Activated CD4-positive, alpha-beta T cell treated with anti-CD3 and anti-CD28 coated beads for 48 hours (primary cell): Measurements from ENCODE around the gene STX12.
"Not testable (repeated sequence)": the region's sequence is repeated elsewhere in the genome, so short reads cannot be mapped to it uniquely, and the experiment has no call there.

Experiments used
- DNase-seq: peaks from one replicate; pipeline ENCODE4 v3.0.0-alpha.2; 2020

STX12 gene

GRCh38 chr1:27776276-27776675 is 3.3 kb downstream of the STX12 start:
- DNase-seq: not testable (repeated sequence)

- DNase-seq: no peak
Measured at GRCh38 chr1:27778056-27778455, 5.0 kb downstream of the STX12 start.

GRCh38 chr1:27779122-27779521 is 6.1 kb downstream of the STX12 start:
- no peak for DNase-seq

DNA sequence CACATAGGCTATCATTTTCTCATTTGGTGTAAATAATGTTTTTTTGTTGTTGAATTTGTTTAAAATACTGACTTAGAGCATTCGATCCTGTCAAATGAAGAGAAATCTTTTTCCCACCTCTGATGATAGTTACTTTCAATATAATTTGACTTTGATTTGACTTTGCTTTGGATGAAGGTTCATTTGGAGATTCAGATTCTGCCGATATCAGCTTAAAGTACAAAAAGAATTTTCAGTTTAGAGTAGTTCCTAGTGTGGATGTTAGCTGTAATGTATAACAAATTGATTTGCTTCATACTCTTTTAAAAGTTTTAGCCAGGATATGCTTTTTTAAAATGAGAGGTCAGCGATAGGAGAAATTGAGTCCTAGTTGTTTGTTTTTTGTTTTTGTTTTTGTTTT is 9.9 kb downstream of the STX12 start:
- no peak for DNase-seq

DNA sequence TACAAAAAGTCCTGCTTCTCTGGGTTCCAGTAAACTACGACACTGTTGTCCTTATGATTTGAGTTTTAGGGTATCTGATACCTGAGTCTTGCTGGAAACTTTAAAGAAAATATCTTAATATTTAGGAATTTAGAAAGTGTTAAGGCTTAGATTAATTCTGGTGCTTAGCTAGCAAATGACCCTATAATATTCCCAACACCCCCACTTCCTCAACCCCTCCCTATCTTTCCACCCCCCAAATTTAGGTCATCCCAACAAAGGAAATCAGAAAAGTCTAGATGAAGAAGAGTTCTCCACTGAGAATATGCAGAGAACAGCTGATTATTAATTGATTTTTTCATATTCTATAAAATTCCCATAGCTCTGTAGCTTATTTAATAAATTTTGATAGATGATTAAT is 11.7 kb downstream of the STX12 start:
- DNase-seq: no peak

- DNase-seq: no peak
Measured at GRCh38 chr1:27785781-27786455, 12.9 kb downstream of the STX12 start.

DNA sequence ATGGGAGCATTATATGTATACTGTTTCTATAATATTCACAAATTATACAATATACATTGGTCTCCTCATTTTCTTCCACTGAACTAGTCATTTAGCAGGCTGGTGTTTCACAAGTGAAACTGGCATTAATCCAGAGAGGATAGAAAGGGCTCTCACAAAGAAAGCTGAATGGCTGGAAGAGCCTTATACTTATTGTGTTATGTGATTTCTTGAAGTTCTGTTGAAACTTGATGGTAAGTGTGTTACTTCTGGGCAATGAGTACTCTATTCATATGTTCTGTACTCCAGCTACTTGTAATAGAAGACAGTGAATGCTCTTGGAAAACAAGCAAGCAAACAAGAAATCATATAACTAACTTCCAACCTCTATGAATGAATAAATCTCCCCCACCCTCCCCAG is 14.9 kb downstream of the STX12 start:
- DNase-seq: no peak

DNA sequence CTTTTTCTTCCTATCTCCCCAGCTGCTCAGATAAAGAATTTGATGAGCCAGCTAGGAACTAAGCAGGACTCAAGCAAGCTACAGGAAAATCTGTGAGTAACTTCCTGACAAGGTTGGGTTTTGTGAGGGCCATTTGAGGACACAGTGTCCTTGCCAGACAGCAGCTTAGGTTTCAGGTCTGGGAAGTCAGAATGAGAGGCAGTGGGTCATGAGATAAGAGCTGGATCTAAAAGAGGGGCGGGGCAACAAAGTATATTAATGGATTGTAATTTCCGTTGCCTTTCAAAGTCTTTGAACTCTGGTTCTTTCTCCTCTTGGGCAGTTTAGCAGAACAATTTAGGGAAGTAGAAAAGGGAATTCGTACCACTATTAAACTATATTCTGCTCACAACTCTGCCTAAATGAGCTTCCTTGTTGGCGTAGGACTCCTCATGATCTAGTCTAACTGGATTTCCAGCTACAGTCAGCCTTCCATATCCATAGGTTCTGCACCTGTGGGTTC is 16.6 kb downstream of the STX12 start:
- DNase-seq: no peak

- DNase-seq: not testable (repeated sequence)
Measured at GRCh38 chr1:27790270-27790669, 17.3 kb downstream of the STX12 start.

DNA sequence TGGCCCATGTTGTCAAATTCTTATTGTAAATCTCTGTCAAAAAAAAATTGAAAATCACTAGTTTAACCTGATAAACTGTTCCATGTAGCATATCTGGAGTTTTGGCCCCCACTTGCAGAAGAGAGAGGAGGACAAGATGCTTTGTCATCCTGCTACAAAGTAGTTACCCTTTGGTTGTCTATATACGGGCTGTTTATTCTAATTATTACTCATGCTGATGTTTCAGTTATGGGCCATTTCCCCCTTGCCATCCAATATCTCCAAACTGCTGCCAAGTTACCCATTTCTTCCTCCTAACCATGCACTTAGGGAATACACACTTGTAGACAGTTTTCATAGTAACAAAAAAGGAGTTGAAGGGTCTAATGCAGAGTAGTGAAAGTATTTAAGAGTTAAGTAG is 22.6 kb downstream of the STX12 start:
- DNase-seq: no peak

- peak; percentile 17 for DNase-seq
Measured at GRCh38 chr1:27804791-27805190, 31.8 kb downstream of the STX12 start.

DNA sequence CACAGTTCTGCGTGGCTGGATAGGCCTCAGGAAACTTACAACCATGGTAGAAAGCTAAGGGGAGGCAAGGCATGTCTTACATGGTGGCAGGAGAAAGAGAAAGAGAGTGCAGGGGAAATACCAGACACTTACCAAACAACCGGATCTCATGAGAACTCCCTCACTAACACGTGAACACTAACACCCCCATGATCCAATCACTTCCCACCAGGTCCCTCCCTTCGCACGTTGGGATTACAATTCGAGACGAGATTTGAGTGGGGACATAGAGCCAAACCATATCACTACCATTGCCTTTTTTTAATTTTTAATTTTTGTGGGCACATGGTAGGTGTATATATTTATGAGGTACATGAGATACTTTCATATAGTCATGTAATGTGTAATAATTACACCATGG is 33.7 kb downstream of the STX12 start:
- DNase-seq: no peak

GRCh38 chr1:27807385-27807784 is 34.4 kb downstream of the STX12 start:
- no peak for DNase-seq

DNA sequence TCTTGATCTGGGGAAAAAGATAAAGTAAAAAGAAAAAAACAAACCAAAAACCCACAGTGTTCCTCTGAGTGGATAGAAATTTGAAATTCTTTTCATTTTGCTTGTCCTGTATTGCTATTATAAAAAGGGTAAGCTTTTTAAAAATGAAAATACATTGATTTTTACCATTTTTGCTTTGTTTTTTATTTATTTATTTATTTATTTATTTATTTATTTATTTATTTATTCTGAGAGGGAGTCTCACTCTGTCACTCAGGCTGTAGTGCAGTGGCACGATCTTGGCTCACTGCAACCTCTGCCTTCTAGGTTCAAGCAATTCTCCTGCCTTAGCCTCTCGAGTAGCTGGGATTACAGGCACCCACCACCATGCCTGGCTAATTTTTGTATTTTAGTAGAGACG is 35.1 kb downstream of the STX12 start:
- not testable (repeated sequence) for DNase-seq

DNA sequence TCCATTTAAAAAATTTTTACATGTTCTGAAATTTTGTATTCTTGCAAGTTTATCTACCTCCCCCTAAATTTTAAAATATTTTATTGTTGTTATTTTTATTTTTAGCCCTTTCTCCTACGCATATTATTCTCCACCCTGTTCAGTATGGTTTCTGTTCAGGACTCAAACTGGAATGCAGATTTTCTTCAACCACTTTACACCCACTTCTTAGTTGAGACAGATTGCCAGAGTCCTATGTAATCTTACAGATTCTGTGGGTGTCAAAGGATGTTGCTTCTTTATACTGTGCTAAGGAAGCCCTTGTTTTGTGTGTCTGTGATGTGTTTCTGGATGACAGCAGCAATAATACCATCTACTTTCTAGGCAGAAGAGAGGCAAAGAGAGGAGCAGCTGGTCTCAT is 36.9 kb downstream of the STX12 start:
- no peak for DNase-seq

DNA sequence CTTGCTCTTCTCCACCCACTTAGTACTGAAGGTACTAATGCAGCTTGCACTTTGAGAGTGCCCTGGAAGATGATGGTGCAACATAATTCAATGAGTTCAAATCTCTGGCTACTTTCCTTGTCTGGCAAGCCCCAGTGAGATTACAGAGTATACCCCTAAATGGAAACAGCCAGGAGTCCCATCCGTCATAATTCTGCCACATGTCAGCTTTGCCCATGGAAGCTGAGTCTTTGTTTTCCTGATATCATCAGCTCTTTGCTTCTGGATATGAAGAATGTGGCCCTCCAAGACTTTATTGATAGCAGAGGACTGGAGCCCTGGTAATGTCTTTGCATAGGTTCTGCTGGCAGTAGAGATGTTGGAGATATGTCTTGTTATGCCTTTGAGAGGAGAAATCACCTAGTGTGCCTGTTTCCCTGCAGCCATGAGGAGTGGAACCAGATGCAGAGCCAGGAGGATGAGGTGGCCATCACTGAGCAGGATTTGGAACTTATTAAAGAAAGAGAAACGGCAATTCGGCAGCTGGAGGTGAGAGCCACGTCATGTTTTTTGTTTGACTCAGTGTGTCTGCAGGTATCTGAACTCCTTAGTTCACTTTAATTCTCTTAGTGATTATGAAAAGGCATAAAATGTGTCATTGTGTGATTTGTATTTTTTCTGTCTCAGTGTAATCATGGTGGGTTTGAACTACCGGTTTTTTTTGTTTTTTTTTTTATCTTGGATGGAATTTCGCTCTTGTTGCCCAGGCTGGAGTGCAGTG is 38.9 kb downstream of the STX12 start:
- DNase-seq: no peak

GRCh38 chr1:27816921-27817630 is 44.1 kb downstream of the STX12 start:
- DNase-seq: no peak

GRCh38 chr1:27821761-27822315 is 48.8 kb downstream of the STX12 start:
- no peak for DNase-seq

DNA sequence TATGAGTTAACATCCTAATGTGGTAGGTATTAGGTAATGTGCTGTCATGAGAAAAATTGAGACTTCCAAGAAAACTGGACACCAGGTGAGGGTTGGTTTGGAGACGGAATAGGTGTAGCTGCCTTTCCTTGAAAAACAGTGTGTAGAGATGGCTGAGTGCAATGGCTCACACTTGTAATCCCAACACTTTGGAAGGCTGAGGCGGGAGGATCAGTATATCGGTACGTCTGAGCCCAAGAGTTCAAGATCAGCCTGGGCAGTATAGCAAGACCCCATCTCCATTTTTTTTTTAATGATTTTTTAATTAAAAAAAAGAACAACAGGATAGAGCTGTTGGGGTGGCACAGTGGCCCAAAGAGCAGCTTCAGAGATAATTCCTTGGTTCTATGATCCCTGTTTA is 50.8 kb downstream of the STX12 start:
- DNase-seq: no peak

GRCh38 chr1:27824411-27824810 is 51.4 kb downstream of the STX12 start:
- no peak for DNase-seq

GRCh38 chr1:27829339-27829960 is 56.4 kb downstream of the STX12 start:
- not testable (repeated sequence) for DNase-seq

DNA sequence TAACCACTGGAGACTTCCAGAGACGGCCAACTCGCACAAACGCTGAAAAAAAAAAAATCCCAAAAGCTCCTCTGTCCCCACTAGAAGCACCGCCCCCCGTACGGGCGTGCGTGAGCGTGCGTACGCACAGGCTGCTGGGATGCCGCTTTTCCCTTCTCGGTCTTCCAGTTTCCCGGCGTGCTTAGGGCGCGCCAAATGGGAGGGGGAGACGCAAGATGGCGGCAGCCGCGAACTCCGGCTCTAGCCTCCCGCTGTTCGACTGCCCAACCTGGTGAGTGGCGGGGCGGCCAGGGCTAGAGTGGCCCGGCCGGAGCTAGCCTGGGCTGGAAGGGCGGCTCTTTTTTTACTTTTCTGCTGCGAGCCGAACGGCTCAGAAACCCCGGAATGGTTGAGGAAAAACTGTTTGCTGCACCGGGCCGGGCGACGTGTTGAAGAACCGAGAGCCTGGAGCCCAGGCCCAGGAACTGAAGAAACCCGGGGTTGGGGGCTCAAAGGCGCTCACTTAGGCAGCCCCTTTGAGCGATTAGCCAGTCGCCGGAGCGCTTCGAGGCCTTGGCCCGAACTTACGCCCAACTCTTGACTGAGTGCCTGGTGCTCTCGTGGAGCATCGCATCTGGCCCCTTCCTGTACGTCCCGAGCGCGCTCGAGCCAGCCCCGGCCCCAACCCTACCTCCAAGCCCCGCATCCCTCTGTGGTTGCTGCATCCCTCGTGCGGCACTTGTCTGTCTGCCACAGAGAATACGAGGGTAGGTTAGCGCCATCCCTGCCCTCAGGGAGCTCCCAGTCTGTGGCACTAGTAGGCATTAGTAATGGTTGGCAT is 57.8 kb downstream of the STX12 start, which contains the start of gene PPP1R8:
PPP1R8 (plus strand) TSS at position 162 of the 820 bp plus-strand sequence; CDS start at position 216, 54 bp downstream.
- peak; percentile 94 for DNase-seq
